ENCODE results near the gene GLE1. TPM values are rescaled to one million over a fixed set of nuclear protein-coding genes. Genes with fewer than 3 reads are reported as not detected.

The GLE1 gene
- total RNA-seq, 1 experiment from 2014 or later, result 52.3 TPM

DNA sequence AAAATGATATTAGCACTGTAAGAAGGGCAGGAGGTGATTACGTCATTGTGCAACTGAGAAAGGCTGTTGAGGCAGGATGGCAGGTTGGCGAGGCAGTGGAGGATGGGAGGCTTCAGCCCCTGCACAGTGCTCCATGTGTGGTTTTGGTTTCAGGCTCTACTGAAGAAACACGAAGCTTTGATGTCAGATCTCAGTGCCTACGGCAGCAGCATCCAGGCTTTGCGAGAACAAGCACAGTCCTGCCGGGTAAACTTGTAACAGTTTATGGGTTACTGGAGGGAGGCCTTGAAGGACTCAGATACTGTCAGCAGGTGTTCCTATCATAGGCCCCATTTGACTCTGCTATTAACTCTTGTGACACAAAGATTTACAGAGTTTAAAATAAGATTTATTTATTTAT, 82.9 kb downstream of the GLE1 start:
- CTCF ChIA-PET, result interaction anchor here (0.8 kb wide), 1 partner anchor 296 kb away, joined by 3 read pairs; no protein-coding TSS in a partner anchor
- BruUV-seq (replicated peaks), result no TSS peak
- Histone ChIP-seq H3K4me3 (ENCODE audit: low read depth, low read length, poor library complexity, severe bottlenecking) (no peak overlapping the region), H3K36me3 (ENCODE audit: insufficient read depth, low read length, poor library complexity, severe bottlenecking) (peaks cover 87% of the 10 kb centered on the region), H3K27me3 (replicated peaks; ENCODE audit: insufficient read depth, low read depth, low read length, poor library complexity) (no peaks in the 10 kb centered on the region), H3K4me1 (ENCODE audit: insufficient read depth, low read length, poor library complexity, severe bottlenecking) (no peaks in the 10 kb centered on the region), H3K27ac (ENCODE audit: low read depth, low read length, poor library complexity, severe bottlenecking) (no peak overlapping the region), H3K9me3 (ENCODE audit: low read depth, low read length, poor library complexity, severe bottlenecking) (no peaks in the 10 kb centered on the region)
- TF ChIP-seq EZH2 (IDR thresholded peaks at IDR 0.05; ENCODE audit: borderline replicate concordance, low read depth, low read length, poor library complexity, severe bottlenecking), result no peak
- TF ChIP-seq, protein P1, sequence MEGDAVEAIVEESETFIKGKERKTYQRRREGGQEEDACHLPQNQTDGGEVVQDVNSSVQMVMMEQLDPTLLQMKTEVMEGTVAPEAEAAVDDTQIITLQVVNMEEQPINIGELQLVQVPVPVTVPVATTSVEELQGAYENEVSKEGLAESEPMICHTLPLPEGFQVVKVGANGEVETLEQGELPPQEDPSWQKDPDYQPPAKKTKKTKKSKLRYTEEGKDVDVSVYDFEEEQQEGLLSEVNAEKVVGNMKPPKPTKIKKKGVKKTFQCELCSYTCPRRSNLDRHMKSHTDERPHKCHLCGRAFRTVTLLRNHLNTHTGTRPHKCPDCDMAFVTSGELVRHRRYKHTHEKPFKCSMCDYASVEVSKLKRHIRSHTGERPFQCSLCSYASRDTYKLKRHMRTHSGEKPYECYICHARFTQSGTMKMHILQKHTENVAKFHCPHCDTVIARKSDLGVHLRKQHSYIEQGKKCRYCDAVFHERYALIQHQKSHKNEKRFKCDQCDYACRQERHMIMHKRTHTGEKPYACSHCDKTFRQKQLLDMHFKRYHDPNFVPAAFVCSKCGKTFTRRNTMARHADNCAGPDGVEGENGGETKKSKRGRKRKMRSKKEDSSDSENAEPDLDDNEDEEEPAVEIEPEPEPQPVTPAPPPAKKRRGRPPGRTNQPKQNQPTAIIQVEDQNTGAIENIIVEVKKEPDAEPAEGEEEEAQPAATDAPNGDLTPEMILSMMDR (conservative IDR thresholded peaks at IDR 0.05; ENCODE audit: low read depth, low read length), result no peak
- DNase-seq (ENCODE audit: low spot score), result no peak
- POLR2A ChIA-PET (ENCODE audit: low non-redundant PET), result no interaction called here
- intact Hi-C loops (cut with micrococcal nuclease; ENCODE audit: unreplicated experiment), result no loop called here

DNA sequence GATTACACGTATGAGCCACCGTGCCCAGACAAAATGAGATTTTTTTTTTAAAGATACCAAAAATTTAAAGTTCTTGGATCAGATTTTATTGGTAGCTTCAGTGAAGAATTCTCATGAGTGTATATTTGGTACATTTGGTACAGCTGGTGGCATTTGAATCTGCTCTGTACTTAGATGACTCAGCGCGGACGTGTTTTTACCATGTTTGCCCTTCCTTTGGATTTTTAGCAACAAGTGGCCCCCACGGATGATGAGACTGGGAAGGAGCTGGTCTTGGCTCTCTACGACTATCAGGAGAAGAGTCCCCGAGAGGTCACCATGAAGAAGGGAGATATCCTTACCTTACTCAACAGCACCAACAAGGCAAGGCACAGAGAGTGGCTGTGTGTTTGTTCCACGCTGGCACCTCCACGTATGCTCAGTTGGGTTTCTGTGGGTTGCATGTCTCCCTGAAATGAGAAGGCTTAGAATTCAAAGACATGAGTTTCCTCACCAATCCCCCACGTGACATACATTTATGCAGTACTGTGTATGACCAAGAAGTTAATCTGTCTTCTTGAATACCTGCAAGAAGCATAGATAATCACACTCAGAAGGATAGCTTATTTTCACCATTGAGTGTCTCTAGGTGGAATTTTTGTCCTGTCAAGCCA, 84.2 kb downstream of the GLE1 start:
- ChIA-PET CTCF (interaction anchor here (0.7 kb wide), 1 partner anchor 11 kb away, joined by 5 read pairs; no protein-coding TSS in a partner anchor), POLR2A (ENCODE audit: low non-redundant PET) (no interaction called here)
- no TSS peak for BruUV-seq (replicated peaks)
- H3K27me3 ChIP-seq (replicated peaks; ENCODE audit: insufficient read depth, low read depth, low read length, poor library complexity), result no peaks in the 10 kb centered on the region
- intact Hi-C loops (cut with micrococcal nuclease; ENCODE audit: unreplicated experiment), result no loop called here
- no peak for DNase-seq (ENCODE audit: low spot score)
- H3K9me3 ChIP-seq (ENCODE audit: low read depth, low read length, poor library complexity, severe bottlenecking), result no peaks in the 10 kb centered on the region
- no peak overlapping the region for H3K4me3 ChIP-seq (ENCODE audit: low read depth, low read length, poor library complexity, severe bottlenecking)
- peaks cover 87% of the 10 kb centered on the region for H3K36me3 ChIP-seq (ENCODE audit: insufficient read depth, low read length, poor library complexity, severe bottlenecking)
- TF ChIP-seq EZH2 (IDR thresholded peaks at IDR 0.05; ENCODE audit: borderline replicate concordance, low read depth, low read length, poor library complexity, severe bottlenecking), result no peak
- TF ChIP-seq, protein P1 (conservative IDR thresholded peaks at IDR 0.05; ENCODE audit: low read depth, low read length), result no peak
- no peak overlapping the region for H3K27ac ChIP-seq (ENCODE audit: low read depth, low read length, poor library complexity, severe bottlenecking)
- H3K4me1 ChIP-seq (ENCODE audit: insufficient read depth, low read length, poor library complexity, severe bottlenecking), result no peaks in the 10 kb centered on the region

Other genes with a start within 250 kb of the GLE1 start
- gene GOLGA2, start 228.7 kb upstream of the GLE1 start, total RNA-seq (2021), result 87.0 and 105 TPM in 2 replicates
- 19.0 and 24.2 TPM in 2 replicates for gene SWI5, start 228.4 kb upstream of the GLE1 start, total RNA-seq (2021)
- gene TRUB2, start 182.3 kb upstream of the GLE1 start, total RNA-seq (2021), result 47.8 and 57.4 TPM in 2 replicates
- 58.2 and 62.8 TPM in 2 replicates for gene COQ4, start 181.9 kb upstream of the GLE1 start, total RNA-seq (2021)
- gene SLC27A4, start 164.2 kb upstream of the GLE1 start, total RNA-seq (2021), result 35.4 and 39.1 TPM in 2 replicates
- 67.0 and 84.8 TPM in 2 replicates for gene URM1, start 133.3 kb upstream of the GLE1 start, total RNA-seq (2021)
- 10.1 and 14.7 TPM in 2 replicates for gene CERCAM, start 83.9 kb upstream of the GLE1 start, total RNA-seq (2021)
- 80.6 and 83.1 TPM in 2 replicates for gene ODF2, start 48.7 kb upstream of the GLE1 start, total RNA-seq (2021)
- 239 and 262 TPM in 2 replicates for gene SPTAN1, start 47.9 kb downstream of the GLE1 start, total RNA-seq (2021)
- 135 TPM in 2 replicates for gene DYNC2I2, start 152.1 kb downstream of the GLE1 start, total RNA-seq (2021)
- gene SET, start 184.5 kb downstream of the GLE1 start, total RNA-seq (2021), result 942 and 1,009 TPM in 2 replicates
- 12.3 and 21.5 TPM in 2 replicates for gene PKN3, start 197.8 kb downstream of the GLE1 start, total RNA-seq (2021)
- gene ZDHHC12, start 219.4 kb downstream of the GLE1 start, total RNA-seq (2021), result 32.6 and 35.2 TPM in 2 replicates